GM12878 (cell line): ENCODE measurements around the gene LSMEM2.

Experiments
- EP300 ChIP-seq, 2 experiments: fragments of 150-350 bp in 1 of 2; IDR thresholded peaks; 2 replicates each; pipeline ENCODE4 v1.6.1; 2011 to 2012; ENCODE audit warnings: low read depth in 2 of 2, low read length in 2 of 2, borderline replicate concordance in 1 of 2, improper control_type of control experiment in 1 of 2, inconsistent platforms in 1 of 2; ENCODE audit not compliant: control insufficient read depth in 1 of 2
- EZH2 ChIP-seq: IDR thresholded peaks from 2 replicates; pipeline ENCODE4 v1.6.1; 2012; ENCODE audit warnings: low read depth, mild to moderate bottlenecking, control low read depth, inconsistent platforms, low read length, borderline replicate concordance; ENCODE audit not compliant: control insufficient read depth
- POLR2A ChIP-seq: IDR thresholded peaks from 2 replicates; pipeline ENCODE4 v1.6.1; 2011; ENCODE audit warnings: low read depth, mild to moderate bottlenecking, low read length
- RBBP5 ChIP-seq: fragments of 200-600 bp; sonication (generic); conservative IDR thresholded peaks from 2 replicates; pipeline ENCODE4 v1.6.1; 2016
- RELA ChIP-seq: fragments of 450-650 bp; IDR thresholded peaks from 2 replicates; pipeline ENCODE4 v1.8.0; 2014; ENCODE audit warnings: borderline replicate concordance; ENCODE audit not compliant: partially characterized antibody
- TF ChIP-seq, protein P1 (sequence below): IDR thresholded peaks from 2 replicates; pipeline ENCODE4 v1.6.1; 2012; ENCODE audit warnings: mild to moderate bottlenecking, low read depth, low read length
- TF ChIP-seq, protein P2 (sequence below), 3 experiments: IDR thresholded peaks in 2 of 3; conservative IDR thresholded peaks in 1 of 3; 2 replicates each; pipeline ENCODE4 v1.5.1; 2011; ENCODE audit warnings: low read depth in 3 of 3, low read length in 3 of 3, mild to moderate bottlenecking in 3 of 3, control low read depth in 2 of 3, moderate library complexity in 2 of 3, inconsistent platforms in 1 of 3, mixed read lengths in 1 of 3; ENCODE audit not compliant: control insufficient read depth in 2 of 3, insufficient read depth in 1 of 3; ENCODE audit errors: extremely low read depth in 1 of 3
- TF ChIP-seq, protein P3 (sequence below): IDR thresholded peaks from 2 replicates; pipeline ENCODE4 v1.6.1; 2012; ENCODE audit warnings: low read length, inconsistent platforms

DNA sequence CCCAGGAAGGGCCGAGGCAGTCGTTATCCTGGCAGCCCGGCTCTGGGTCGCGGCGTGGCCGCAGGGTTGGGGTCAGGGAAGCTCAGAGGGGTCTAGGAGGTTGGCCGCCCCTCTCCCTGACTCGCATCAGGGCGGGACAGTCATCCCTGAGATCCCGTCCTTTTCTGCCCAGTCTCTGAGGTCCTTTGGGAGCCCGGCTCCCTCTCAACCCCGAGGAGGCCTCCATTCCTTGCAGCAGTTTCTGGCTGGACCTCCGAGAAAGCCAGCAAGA lies 43.2 kb downstream of the LSMEM2 start:
- TF ChIP-seq, protein P1, sequence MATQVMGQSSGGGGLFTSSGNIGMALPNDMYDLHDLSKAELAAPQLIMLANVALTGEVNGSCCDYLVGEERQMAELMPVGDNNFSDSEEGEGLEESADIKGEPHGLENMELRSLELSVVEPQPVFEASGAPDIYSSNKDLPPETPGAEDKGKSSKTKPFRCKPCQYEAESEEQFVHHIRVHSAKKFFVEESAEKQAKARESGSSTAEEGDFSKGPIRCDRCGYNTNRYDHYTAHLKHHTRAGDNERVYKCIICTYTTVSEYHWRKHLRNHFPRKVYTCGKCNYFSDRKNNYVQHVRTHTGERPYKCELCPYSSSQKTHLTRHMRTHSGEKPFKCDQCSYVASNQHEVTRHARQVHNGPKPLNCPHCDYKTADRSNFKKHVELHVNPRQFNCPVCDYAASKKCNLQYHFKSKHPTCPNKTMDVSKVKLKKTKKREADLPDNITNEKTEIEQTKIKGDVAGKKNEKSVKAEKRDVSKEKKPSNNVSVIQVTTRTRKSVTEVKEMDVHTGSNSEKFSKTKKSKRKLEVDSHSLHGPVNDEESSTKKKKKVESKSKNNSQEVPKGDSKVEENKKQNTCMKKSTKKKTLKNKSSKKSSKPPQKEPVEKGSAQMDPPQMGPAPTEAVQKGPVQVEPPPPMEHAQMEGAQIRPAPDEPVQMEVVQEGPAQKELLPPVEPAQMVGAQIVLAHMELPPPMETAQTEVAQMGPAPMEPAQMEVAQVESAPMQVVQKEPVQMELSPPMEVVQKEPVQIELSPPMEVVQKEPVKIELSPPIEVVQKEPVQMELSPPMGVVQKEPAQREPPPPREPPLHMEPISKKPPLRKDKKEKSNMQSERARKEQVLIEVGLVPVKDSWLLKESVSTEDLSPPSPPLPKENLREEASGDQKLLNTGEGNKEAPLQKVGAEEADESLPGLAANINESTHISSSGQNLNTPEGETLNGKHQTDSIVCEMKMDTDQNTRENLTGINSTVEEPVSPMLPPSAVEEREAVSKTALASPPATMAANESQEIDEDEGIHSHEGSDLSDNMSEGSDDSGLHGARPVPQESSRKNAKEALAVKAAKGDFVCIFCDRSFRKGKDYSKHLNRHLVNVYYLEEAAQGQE, result no peak
- TF ChIP-seq EP300 (IDR thresholded peaks at IDR 0.05; ENCODE audit: borderline replicate concordance in 1 of 2, control insufficient read depth in 1 of 2, low read depth in 2 of 2, low read length in 2 of 2) (no peak), RELA (no peak), RBBP5 (no peak), EZH2 (no peak), POLR2A (no peak)
- TF ChIP-seq, protein P2, sequence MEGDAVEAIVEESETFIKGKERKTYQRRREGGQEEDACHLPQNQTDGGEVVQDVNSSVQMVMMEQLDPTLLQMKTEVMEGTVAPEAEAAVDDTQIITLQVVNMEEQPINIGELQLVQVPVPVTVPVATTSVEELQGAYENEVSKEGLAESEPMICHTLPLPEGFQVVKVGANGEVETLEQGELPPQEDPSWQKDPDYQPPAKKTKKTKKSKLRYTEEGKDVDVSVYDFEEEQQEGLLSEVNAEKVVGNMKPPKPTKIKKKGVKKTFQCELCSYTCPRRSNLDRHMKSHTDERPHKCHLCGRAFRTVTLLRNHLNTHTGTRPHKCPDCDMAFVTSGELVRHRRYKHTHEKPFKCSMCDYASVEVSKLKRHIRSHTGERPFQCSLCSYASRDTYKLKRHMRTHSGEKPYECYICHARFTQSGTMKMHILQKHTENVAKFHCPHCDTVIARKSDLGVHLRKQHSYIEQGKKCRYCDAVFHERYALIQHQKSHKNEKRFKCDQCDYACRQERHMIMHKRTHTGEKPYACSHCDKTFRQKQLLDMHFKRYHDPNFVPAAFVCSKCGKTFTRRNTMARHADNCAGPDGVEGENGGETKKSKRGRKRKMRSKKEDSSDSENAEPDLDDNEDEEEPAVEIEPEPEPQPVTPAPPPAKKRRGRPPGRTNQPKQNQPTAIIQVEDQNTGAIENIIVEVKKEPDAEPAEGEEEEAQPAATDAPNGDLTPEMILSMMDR (IDR thresholded peaks at IDR 0.05 in 2 of 3, conservative IDR thresholded peaks at IDR 0.05 in 1 of 3; ENCODE audit: control insufficient read depth in 2 of 3, extremely low read depth in 1 of 3, insufficient read depth in 1 of 3, low read depth in 3 of 3, low read length in 3 of 3), result no peak
- TF ChIP-seq, protein P3, sequence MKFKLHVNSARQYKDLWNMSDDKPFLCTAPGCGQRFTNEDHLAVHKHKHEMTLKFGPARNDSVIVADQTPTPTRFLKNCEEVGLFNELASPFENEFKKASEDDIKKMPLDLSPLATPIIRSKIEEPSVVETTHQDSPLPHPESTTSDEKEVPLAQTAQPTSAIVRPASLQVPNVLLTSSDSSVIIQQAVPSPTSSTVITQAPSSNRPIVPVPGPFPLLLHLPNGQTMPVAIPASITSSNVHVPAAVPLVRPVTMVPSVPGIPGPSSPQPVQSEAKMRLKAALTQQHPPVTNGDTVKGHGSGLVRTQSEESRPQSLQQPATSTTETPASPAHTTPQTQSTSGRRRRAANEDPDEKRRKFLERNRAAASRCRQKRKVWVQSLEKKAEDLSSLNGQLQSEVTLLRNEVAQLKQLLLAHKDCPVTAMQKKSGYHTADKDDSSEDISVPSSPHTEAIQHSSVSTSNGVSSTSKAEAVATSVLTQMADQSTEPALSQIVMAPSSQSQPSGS, result no peak
